Activated naive CD4-positive, alpha-beta T cell treated with anti-CD3 and anti-CD28 coated beads for 36 hours (primary cell): ENCODE data around the gene VSIG2. TPM values are rescaled to one million over a fixed set of nuclear protein-coding genes. Genes with fewer than 3 reads are reported as not detected.

Experiments used
- CTCF ChIA-PET: fragments of 350-600 bp; sonication (Branson Sonifier 250); formaldehyde crosslinking; loops from one replicate; lab custom pipeline; 2021; ENCODE audit warnings: antibody characterized with exemption; lab: Charles Lee
- DNase-seq: peaks from one replicate; pipeline ENCODE4 v3.0.0-alpha.2; 2020
- H3K27ac Mint-ChIP-seq: one replicate; pipeline ENCODE4 v1.8.0; 2021; ENCODE audit warnings: mild to moderate bottlenecking, mixed read lengths
- H3K27me3 Mint-ChIP-seq: one replicate; pipeline ENCODE4 v1.8.0; 2021; ENCODE audit warnings: low read depth, mixed read lengths
- H3K36me3 Mint-ChIP-seq: one replicate; pipeline ENCODE4 v1.8.0; 2021; ENCODE audit warnings: low read depth, mixed read lengths
- H3K4me1 Mint-ChIP-seq: one replicate; pipeline ENCODE4 v1.8.0; 2021; ENCODE audit warnings: low read depth, mixed read lengths
- H3K4me3 Mint-ChIP-seq: one replicate; pipeline ENCODE4 v1.8.0; 2021; ENCODE audit warnings: mild to moderate bottlenecking, moderate library complexity, mixed read lengths
- H3K9me3 Mint-ChIP-seq: one replicate; pipeline ENCODE4 v1.8.0; 2021; ENCODE audit warnings: mixed read lengths
- intact Hi-C: fragments of 100-400 bp; cut with micrococcal nuclease; formaldehyde crosslinking; loops from one replicate; pipeline ENCODE4 v1.15.1; 2023
- total RNA-seq, 2 experiments: library from RNA; stranded (reverse); gene quantifications; one replicate each; pipeline ENCODE4 v1.2.3, GENCODE V29; 2021

Gene VSIG2
- total RNA-seq, 2 experiments from 2014 or later: 0.20 to 0.29 TPM

DNA sequence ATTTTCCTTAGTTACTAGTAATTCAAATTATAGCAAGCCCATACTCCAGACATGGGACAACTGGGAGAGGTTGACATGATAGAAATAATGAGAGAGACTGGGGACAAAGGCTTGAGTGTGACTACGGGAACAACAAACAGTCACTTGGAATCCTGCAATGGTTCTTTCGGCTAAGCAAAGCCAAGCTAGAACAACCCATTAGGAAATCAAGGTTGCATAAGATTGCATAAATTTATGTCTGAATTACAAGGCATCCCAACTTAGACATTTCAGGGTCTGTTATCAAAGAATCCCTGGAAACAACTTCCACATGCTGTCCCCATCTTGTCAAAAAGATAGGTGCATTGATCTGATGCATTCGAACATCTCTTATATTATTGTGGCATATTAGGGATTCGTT is 22.5 kb downstream of the VSIG2 start:
- DNase-seq: no peak
- CTCF ChIA-PET: no interaction called here
- H3K4me3 Mint-ChIP-seq: no peak overlapping the region
- H3K9me3 Mint-ChIP-seq: no peaks in the 10 kb centered on the region
- no peaks in the 10 kb centered on the region for H3K36me3 Mint-ChIP-seq
- intact Hi-C loops: no loop called here
- peaks cover 4% of the 10 kb centered on the region for H3K27me3 Mint-ChIP-seq
- H3K4me1 Mint-ChIP-seq: peaks cover 5% of the 10 kb centered on the region
- H3K27ac Mint-ChIP-seq: no peak overlapping the region

- no peak for DNase-seq
- CTCF ChIA-PET: no interaction called here
- peaks cover 8% of the 10 kb centered on the region for H3K27me3 Mint-ChIP-seq
- no peaks in the 10 kb centered on the region for H3K36me3 Mint-ChIP-seq
- intact Hi-C loops: no loop called here
- H3K4me1 Mint-ChIP-seq: peaks cover 5% of the 10 kb centered on the region
- no peak overlapping the region for H3K4me3 Mint-ChIP-seq
- no peak overlapping the region for H3K27ac Mint-ChIP-seq
- no peaks in the 10 kb centered on the region for H3K9me3 Mint-ChIP-seq
Measured at GRCh38 chr11:124728134-124728533, 23.9 kb downstream of the VSIG2 start.

DNA sequence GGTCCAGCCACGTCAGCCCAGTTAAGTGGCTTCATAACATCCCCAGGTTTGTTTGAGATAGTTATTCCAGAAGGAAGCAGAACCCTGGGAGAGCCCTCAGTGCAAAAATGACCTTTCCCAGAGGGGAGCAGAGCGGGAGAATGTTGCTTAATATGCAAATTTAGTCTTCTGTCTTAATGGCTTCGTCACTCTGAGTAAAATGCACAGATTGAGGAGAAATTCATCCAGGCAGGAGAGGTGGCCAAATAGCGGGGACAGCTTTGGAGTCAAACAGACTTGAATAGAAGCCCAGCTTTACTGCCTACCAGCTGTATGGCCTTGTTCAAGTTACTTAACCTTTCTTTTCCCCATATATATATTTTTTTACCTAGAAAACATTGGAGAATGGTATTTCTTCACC is 24.6 kb downstream of the VSIG2 start:
- Mint-ChIP-seq H3K4me3 (no peak overlapping the region), H3K27ac (no peak overlapping the region), H3K27me3 (peaks cover 8% of the 10 kb centered on the region), H3K4me1 (peaks cover 9% of the 10 kb centered on the region), H3K36me3 (no peaks in the 10 kb centered on the region), H3K9me3 (no peaks in the 10 kb centered on the region)
- DNase-seq: no peak
- CTCF ChIA-PET: no interaction called here
- intact Hi-C loops: no loop called here

DNA sequence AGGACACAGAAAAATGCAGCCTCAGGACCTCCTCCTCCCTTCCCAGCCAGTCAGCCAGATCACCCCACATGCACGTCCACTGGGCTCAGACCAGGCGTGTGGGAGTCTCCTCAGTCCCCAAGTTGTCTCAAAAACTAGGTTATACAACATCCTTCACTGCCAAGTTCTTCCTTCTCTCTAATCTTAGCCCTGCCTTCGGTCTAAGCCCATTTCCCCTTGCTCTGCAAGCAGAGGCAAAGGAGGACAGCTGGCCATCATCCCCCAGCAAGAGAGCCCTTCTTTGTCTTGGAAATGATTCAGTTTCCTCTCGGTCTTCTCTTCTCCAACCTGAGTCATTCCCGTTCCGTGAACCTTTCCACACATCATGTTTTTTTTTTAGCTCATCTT is 26.3 kb downstream of the VSIG2 start:
- H3K36me3 Mint-ChIP-seq: no peaks in the 10 kb centered on the region
- no peak overlapping the region for H3K27ac Mint-ChIP-seq
- CTCF ChIA-PET: interaction anchor here (1.0 kb wide), 1 partner anchor 56 kb away, joined by 3 read pairs; no protein-coding TSS in a partner anchor

GRCh38 chr11:124724979-124725718 is 26.9 kb downstream of the VSIG2 start:
- no peaks in the 10 kb centered on the region for H3K36me3 Mint-ChIP-seq
- no peak overlapping the region for H3K4me3 Mint-ChIP-seq
- H3K4me1 Mint-ChIP-seq: peaks cover 16% of the 10 kb centered on the region
- H3K27ac Mint-ChIP-seq: no peak overlapping the region
- intact Hi-C loops: no loop called here
- CTCF ChIA-PET: no interaction called here
- DNase-seq: no peak
- peaks cover 8% of the 10 kb centered on the region for H3K27me3 Mint-ChIP-seq
- no peaks in the 10 kb centered on the region for H3K9me3 Mint-ChIP-seq

More for the DNA sequence above, 26.3 kb downstream of the VSIG2 start:
- Mint-ChIP-seq H3K4me3 (no peak overlapping the region), H3K4me1 (peaks cover 16% of the 10 kb centered on the region), H3K9me3 (no peaks in the 10 kb centered on the region), H3K27me3 (peaks cover 8% of the 10 kb centered on the region)
- intact Hi-C loops: no loop called here
- DNase-seq: no peak

DNA sequence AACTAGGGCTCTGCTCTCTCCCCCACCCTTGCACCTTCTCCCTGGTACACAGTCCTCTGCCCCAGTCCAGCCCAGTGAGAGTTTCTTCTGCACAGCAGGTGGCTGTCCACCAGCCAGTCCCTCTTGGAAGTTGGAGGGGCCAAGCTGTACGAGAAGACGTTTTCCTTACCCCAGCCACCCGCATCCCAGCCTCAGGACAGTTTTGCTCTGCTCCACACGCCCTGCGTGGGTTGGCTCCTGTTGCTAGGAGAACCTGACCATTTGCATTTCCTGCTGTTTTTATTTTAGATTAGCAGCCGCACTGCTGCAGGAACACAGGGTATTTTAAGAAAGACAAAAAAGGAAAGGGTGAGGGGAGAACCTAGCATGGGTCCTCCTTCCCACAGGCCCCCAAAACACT is 29.9 kb downstream of the VSIG2 start:
- Mint-ChIP-seq H3K36me3 (no peaks in the 10 kb centered on the region), H3K27me3 (peaks cover 19% of the 10 kb centered on the region), H3K9me3 (no peaks in the 10 kb centered on the region), H3K4me3 (no peak overlapping the region), H3K27ac (no peak overlapping the region), H3K4me1 (peaks cover 27% of the 10 kb centered on the region)
- DNase-seq: no peak
- intact Hi-C loops: no loop called here
- CTCF ChIA-PET: interaction anchor here (2.7 kb wide), 1 partner anchor 41 kb away, joined by 8 read pairs; no protein-coding TSS in a partner anchor

DNA sequence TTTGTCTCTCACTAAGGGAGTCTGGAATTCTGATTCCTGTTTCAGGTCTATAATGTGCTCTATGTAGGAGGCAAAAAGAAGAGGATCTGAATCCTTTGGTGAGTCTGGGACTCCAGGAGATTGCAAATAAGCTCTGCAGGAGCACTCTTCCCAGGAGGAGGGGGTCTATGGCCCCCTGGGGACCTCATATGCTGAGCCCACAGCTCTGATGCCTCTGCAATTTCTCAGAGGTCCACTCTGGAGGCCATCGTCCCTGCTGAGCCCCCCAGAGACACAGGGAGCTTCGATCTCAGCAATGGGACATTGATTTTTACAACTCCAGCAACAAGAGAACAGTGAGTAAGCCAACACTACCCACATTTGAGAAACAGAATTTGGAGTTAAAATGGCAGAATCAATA is 32.5 kb downstream of the VSIG2 start:
- DNase-seq: no peak
- intact Hi-C loops: no loop called here
- Mint-ChIP-seq H3K4me3 (no peak overlapping the region), H3K4me1 (peaks cover 23% of the 10 kb centered on the region), H3K36me3 (no peaks in the 10 kb centered on the region), H3K27me3 (peaks cover 24% of the 10 kb centered on the region), H3K27ac (no peak overlapping the region), H3K9me3 (no peaks in the 10 kb centered on the region)
- CTCF ChIA-PET: no interaction called here

- intact Hi-C loops: no loop called here
- no peak overlapping the region for H3K4me3 Mint-ChIP-seq
Measured at GRCh38 chr11:124718801-124719200, 33.3 kb downstream of the VSIG2 start.

GRCh38 chr11:124717786-124718651 is 34.0 kb downstream of the VSIG2 start:
- peaks cover 23% of the 10 kb centered on the region for H3K4me1 Mint-ChIP-seq
- no peak overlapping the region for H3K27ac Mint-ChIP-seq
- peaks cover 26% of the 10 kb centered on the region for H3K27me3 Mint-ChIP-seq
- no peaks in the 10 kb centered on the region for H3K9me3 Mint-ChIP-seq
- no peaks in the 10 kb centered on the region for H3K36me3 Mint-ChIP-seq
- intact Hi-C loops: no loop called here
- H3K4me3 Mint-ChIP-seq: peak overlapping the region; percentile 58
- peak; percentile 54 for DNase-seq
- CTCF ChIA-PET: interaction anchor here (1.1 kb wide), 1 partner anchor 49 kb away, joined by 3 read pairs; no protein-coding TSS in a partner anchor

More at GRCh38 chr11:124718801-124719200, 33.3 kb downstream of the VSIG2 start:
- H3K9me3 Mint-ChIP-seq: no peaks in the 10 kb centered on the region
- H3K4me1 Mint-ChIP-seq: peaks cover 23% of the 10 kb centered on the region
- no peak for DNase-seq
- H3K27me3 Mint-ChIP-seq: peaks cover 26% of the 10 kb centered on the region
- no peaks in the 10 kb centered on the region for H3K36me3 Mint-ChIP-seq
- CTCF ChIA-PET: no interaction called here
- no peak overlapping the region for H3K27ac Mint-ChIP-seq

- H3K4me1 Mint-ChIP-seq: peaks cover 17% of the 10 kb centered on the region
- H3K4me3 Mint-ChIP-seq: peak overlapping the region; percentile 58
- no peak for DNase-seq
- H3K27me3 Mint-ChIP-seq: peaks cover 26% of the 10 kb centered on the region
- H3K9me3 Mint-ChIP-seq: no peaks in the 10 kb centered on the region
- CTCF ChIA-PET: interaction anchor here (0.9 to 1.1 kb wide), 2 partner anchors 48 to 72 kb away, joined by 3 read pairs; no protein-coding TSS in a partner anchor
- no peaks in the 10 kb centered on the region for H3K36me3 Mint-ChIP-seq
- intact Hi-C loops: no loop called here
- H3K27ac Mint-ChIP-seq: no peak overlapping the region
Measured at GRCh38 chr11:124717421-124717785, 34.7 kb downstream of the VSIG2 start.

DNA sequence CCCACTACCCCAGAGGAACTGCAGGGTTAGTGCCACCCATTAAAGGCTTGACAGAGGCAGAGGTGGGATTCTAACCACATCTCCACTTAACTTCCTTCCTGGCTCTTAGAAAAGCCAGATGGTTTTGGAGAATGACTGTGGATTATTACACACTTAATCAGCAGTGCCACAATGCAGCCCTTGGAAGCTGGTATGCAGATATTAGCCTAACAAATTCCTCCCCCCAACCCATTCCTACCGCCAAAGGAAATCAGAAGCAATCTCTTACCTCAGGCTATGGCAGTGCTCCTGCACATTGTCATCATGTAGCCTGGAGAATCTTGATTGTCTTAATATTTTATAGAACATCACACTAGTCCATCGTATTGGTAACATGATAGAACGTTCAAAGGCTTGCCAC is 35.5 kb downstream of the VSIG2 start:
- H3K9me3 Mint-ChIP-seq: no peaks in the 10 kb centered on the region
- CTCF ChIA-PET: interaction anchor here (0.9 kb wide), 1 partner anchor 71 kb away, joined by 3 read pairs; no protein-coding TSS in a partner anchor
- peaks cover 26% of the 10 kb centered on the region for H3K27me3 Mint-ChIP-seq
- H3K4me1 Mint-ChIP-seq: peaks cover 11% of the 10 kb centered on the region
- no peaks in the 10 kb centered on the region for H3K36me3 Mint-ChIP-seq
- H3K27ac Mint-ChIP-seq: no peak overlapping the region
- DNase-seq: no peak
- intact Hi-C loops: no loop called here
- H3K4me3 Mint-ChIP-seq: no peak overlapping the region

GRCh38 chr11:124712392-124712791 is 39.7 kb downstream of the VSIG2 start:
- Mint-ChIP-seq H3K9me3 (peaks cover 6% of the 10 kb centered on the region), H3K36me3 (peaks cover 4% of the 10 kb centered on the region), H3K27me3 (peaks cover 17% of the 10 kb centered on the region), H3K4me1 (peaks cover 1% of the 10 kb centered on the region), H3K4me3 (no peak overlapping the region), H3K27ac (no peak overlapping the region)
- CTCF ChIA-PET: no interaction called here
- no peak for DNase-seq
- intact Hi-C loops: no loop called here
